ENCODE data around the gene IQGAP2.

GRCh38 chr5:76485511-76485910, 82.4 kb downstream of the IQGAP2 start:
- TF ChIP-seq ZNF280B (CRISPR knock-in tag; IDR thresholded peaks at IDR 0.05) (no peak), NFATC3 (IDR thresholded peaks at IDR 0.05) (no peak), KAT2B (IDR thresholded peaks at IDR 0.05; ENCODE audit: low read depth, low read length) (no peak), HDAC3 (IDR thresholded peaks at IDR 0.05; ENCODE audit: borderline replicate concordance, partially characterized antibody) (no peak), SRSF1 (IDR thresholded peaks at IDR 0.05; ENCODE audit: low read depth, low read length) (no peak), ZNF274 (IDR thresholded peaks at IDR 0.05; ENCODE audit: borderline replicate concordance, low read depth, low read length) (no peak), ZBTB34 (CRISPR knock-in tag; IDR thresholded peaks at IDR 0.05) (no peak), HEY1 (CRISPR knock-in tag; IDR thresholded peaks at IDR 0.05; ENCODE audit: borderline replicate concordance) (no peak), CBX8 (IDR thresholded peaks at IDR 0.05; ENCODE audit: borderline replicate concordance, extremely low read depth, low read depth, low read length, poor library complexity, severe bottlenecking) (no peak)
